ENCODE data around the gene DOHH.

DOHH gene

DNA sequence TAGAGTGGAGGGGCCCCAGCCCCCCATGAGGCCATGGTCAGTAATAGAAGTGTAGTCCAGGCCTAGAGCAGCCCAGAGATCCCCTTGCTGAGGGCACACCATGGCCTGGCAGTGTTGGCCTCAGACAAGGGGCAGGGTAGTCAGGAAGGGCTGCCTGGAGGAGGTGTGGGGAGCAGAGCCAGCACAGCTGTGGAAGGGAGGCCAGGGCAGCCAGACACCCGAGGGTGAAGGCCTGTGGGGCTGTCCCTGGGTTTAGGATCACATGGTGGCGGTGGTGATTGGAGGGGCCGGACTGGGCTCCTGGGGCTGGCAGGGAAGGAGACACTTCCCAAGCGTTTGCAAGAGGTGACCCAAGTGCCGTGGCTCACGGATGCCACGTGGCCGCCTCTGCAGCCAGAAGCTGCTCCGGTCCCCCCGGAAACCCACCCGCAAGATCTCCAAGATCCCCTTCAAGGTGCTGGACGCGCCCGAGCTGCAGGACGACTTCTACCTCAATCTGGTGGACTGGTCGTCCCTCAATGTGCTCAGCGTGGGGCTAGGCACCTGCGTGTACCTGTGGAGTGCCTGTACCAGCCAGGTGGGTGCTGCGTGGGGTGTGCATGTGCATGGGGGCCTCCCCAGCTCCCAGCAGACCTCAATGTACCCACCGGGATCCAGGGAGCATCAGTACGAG lies 26.9 kb upstream of the DOHH start:
- ATAC-seq (no peak), DNase-seq (no peak)
- no peaks in the 10 kb centered on the region for H3K9me3 Mint-ChIP-seq
- peaks cover under 1% of the 10 kb centered on the region for H3K4me1 Mint-ChIP-seq
- no peak overlapping the region for H3K4me3 Mint-ChIP-seq
- no peaks in the 10 kb centered on the region for H3K27me3 Mint-ChIP-seq
- peak overlapping the region in 1 of 2 donors; percentile 79 for H3K27ac Mint-ChIP-seq

DNA sequence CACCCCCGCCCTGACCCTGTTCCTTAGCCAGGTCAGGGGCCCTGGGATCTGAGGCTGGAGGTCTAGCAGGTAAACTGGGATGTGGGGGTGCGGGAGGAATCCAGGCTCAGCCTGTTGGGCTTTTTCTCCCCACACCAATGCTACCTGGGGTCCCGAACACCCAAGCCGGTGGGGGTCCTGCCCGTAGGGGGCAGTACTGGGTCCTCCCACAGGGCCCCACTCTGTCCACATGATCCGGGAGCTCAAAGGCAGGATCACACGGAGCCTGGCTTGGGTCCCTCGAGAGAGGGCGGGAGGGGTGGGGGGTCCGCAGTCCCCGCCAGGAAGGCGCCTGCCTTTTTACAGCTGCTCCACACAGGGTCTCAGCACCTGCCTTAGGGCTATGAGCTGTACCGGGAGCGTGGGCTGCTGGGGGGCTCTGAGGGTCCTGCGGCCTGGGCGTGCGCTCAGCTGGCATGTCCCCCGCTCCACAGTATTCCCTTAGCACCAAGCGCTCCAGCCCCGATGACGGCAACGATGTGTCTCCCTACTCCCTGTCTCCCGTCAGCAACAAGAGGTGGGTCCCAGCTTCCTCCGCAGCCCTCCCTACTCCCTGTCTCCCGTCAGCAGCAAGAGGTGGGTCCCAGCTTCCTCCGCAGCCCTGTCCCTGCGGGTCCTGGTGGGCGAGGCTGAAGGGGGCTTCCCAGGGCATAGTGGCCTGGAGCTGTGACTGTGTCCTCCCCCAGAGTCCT lies 26.2 kb upstream of the DOHH start:
- DNase-seq (no peak), ATAC-seq (no peak)
- Mint-ChIP-seq H3K4me3 (no peak overlapping the region), H3K27me3 (no peaks in the 10 kb centered on the region), H3K9me3 (no peaks in the 10 kb centered on the region), H3K4me1 (peaks cover 5% of the 10 kb centered on the region), H3K27ac (no peak overlapping the region)

DNA sequence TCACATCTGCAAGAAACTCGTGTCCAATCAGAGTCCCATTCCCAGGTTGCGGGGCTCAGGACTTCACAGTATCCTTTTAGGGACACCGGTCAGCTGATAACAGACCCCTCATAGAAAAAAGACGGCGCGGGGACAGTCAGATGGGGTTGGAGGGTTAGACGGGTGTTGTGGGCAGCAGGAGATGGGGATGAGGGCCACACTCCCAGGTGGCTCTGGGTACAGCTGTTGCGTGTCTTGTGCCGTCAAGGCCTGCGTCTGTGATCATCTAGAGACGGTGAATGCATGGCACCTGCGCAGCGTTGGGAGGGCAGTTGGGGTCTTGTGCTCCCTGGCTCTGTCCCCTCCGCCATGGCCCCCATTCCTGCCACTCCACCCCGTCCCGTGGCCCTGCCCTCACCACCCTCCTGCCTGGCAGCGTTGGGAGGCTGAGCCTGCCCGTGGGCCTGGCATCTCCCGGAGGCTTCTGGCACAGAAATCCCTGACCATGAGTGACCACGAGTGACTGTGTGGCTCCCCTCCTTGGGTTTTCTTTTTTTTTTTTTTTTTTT lies 24.5 kb upstream of the DOHH start:
- H3K27ac Mint-ChIP-seq, result peak overlapping the region in 1 of 2 donors; percentile 81
- H3K9me3 Mint-ChIP-seq, result no peaks in the 10 kb centered on the region
- no peaks in the 10 kb centered on the region for H3K27me3 Mint-ChIP-seq
- ATAC-seq, result no peak
- no peak overlapping the region for H3K4me3 Mint-ChIP-seq
- H3K4me1 Mint-ChIP-seq, result peaks cover 14% of the 10 kb centered on the region
- DNase-seq, result no peak

DNA sequence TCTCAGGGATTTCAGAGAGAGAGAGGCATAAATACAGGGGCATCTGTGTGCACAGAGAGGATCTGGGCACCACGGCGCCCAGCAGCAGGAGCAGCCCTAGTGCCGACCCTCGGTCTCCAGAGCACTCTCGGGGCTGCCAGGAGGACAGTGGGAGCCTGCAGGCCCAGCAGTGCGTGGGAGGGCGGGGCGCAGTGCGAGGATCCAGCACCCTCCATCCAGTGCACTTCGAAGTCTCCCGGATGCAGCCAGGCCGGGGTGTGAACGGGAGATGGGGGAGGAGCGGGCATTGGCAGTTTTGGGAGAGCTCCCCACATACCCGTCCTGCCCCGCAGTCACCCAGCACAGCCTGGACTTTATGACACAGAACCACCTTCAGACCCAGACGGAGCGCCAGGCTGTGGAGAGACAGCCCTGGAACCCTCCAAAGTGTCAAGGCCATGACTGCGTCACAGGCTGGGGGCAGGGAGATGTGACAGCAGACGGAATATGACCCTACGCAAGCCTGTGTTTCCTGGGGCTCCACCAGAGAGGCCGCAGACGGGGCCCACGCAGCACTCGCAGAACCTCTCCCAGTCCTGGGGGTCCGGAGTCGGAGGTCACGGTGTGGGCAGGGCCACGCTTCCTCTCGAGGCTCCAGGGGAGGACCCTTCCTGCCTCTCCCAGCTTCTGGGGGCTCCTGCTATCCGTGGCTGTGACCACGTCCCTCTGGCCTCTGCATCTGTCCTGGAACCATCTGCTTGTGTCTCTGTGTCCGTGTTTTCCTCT lies 23.8 kb upstream of the DOHH start:
- peak overlapping the region in 1 of 2 donors; percentile 81 for H3K27ac Mint-ChIP-seq
- H3K27me3 Mint-ChIP-seq, result no peaks in the 10 kb centered on the region
- no peaks in the 10 kb centered on the region for H3K9me3 Mint-ChIP-seq
- H3K4me3 Mint-ChIP-seq, result no peak overlapping the region
- H3K4me1 Mint-ChIP-seq, result peaks cover 19% of the 10 kb centered on the region
- ATAC-seq (no peak), DNase-seq (no peak)

DNA sequence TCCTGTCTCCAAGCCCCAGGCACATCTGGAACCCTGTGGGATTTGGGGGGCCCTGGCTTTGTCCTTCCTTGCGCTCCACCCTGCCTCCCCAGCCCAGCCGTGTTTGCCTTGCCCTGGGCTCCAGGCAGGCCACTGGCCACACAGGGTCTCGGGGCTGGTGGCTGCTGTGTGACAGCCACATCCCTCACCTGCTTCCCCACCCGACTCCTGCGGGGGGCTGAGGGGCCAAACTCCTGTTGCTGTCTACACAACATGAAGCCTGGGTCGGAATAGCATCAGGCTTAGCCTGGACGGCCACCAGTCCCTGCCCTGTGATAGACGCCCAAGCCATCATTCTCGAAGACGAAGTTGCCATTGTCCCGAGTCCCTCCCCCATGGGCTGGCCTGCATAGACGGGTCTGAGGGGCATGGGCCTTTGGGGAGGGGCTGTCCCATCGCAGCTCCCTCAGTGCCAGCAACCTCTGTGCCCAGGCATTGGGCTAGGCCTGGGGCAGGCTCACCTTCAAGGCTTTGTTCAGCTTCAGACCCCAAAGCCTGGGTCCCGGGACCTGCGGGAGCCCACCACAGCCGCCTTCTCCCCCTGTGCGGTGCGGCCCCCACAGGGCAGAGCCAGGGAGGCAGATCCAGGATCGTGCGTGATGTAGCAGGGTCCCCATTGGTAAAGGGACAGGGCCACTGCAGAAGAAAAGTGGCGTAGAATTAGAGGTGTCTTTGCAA lies 23.0 kb upstream of the DOHH start:
- DNase-seq (no peak), ATAC-seq (no peak)
- Mint-ChIP-seq H3K27ac (no peak overlapping the region), H3K9me3 (no peaks in the 10 kb centered on the region), H3K4me1 (peaks cover 25% of the 10 kb centered on the region), H3K27me3 (no peaks in the 10 kb centered on the region), H3K4me3 (no peak overlapping the region)

DNA sequence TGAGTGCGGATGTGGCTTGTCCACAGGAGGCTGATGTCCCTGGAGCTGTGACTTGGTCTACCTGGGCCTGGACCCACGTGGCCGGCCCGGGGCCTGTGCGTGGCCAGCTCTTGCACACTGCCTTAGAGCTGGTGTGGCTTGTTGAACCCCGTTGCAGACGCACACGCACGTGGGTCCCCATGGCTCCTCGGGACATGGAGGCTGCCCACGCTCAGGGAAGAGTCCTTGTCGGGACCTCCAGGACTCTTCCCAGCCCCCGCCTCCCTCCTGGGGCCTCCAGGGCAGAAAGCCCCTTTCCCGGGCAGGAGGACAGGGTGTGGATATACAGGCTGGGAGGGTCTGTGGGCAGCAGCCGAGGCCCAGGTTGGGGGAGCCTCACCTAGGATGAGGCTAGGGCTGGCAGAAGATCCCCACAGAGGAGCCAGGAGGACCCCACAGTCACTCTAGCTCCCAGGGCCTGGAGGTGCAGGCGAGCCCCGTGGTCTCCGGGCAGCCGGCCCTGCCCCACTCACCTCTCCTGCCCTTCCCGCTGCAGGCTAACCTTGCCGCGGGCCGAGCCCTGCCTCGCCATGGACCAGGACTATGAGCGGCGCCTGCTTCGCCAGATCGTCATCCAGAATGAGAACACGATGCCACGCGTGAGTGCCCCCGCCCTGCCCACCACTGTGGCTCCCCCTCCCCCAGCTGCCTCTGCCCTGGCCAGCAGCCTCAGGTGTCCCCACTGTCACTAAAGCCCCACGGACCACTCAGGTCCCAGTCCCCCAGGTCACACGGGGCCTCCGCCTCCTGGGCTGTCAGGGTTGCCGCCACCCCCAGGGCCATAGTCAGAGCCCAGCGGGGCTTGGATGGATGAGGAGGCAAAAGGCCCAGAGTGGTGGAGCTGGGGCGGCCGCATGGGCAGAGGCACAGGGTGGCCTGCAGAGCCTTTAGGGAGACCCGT lies 22.2 kb upstream of the DOHH start:
- ATAC-seq, result no peak

DNA sequence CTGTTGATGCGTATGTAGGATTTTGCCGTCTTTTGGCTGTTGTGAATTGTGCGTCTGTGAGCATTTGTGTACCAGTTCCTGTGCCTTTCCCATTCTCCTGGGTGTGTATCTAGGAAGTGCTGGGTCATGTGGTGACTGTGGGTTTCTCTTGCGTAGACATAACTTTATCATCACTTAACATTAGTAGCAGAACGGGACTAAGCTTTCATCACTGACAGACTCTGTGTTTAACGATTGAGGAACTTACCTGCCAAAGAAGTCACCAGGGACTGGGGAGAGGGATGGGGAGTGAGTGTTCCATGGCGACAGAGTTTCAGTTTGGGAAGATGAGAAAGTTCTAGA lies 20.6 kb upstream of the DOHH start:
- Mint-ChIP-seq H3K4me3 (no peak overlapping the region), H3K4me1 (peaks cover 43% of the 10 kb centered on the region), H3K9me3 (no peaks in the 10 kb centered on the region), H3K27me3 (no peaks in the 10 kb centered on the region), H3K27ac (peak overlapping the region in 1 of 2 donors; percentile 48)
- DNase-seq (no peak), ATAC-seq (no peak)

More for the DNA sequence above, 22.2 kb upstream of the DOHH start:
- peak overlapping the region in 1 of 2 donors; percentile 42 for H3K27ac Mint-ChIP-seq
- DNase-seq, result no peak
- peaks cover 30% of the 10 kb centered on the region for H3K4me1 Mint-ChIP-seq
- H3K9me3 Mint-ChIP-seq, result no peaks in the 10 kb centered on the region
- H3K27me3 Mint-ChIP-seq, result no peaks in the 10 kb centered on the region
- H3K4me3 Mint-ChIP-seq, result no peak overlapping the region

DNA sequence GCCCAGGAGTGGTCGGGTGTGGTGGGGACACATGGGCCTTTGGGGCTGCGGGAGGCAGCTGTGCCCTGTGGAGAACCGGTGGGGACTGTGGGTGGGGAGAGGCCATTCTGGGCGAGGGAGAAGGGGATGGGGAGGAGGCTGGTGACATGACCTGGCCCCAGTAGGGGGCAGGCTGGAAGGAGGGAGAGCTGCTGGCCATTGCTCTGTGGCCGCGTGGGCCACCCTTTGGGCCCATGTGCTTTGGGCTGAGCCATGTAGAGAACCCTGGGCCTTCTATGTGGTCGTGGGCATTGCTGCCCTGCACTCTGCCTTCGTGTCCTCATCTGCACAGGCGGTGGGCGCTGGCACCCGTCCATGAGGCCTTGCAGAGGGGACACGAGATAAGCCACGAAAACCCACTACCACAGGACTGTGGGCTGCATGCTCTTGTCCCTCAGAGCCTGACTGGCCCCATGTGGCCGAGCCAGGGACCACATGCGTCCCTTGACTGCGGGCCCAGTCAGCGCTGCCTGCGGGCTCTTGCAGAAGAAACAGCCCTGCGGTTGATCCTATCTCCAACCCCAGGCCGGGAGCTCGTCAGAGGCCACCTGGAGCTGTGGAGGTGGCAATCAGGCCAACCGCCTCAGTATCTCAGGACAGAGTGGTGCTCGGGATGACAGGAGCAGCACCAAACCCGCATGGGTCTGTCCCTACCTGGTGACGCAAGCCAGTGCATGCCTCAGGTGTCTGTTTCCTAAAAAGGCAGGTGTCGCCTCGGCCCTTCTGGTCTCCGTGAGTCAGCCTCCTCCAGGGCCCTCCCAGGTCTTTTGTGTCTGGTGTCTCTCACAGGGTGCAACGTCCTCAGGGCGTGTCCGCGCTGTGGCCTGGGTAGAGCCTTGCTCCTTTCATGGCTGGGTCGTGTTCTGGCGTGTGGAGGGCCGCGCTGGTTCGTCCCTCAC lies 20.0 kb upstream of the DOHH start:
- Mint-ChIP-seq H3K4me3 (no peak overlapping the region), H3K9me3 (no peaks in the 10 kb centered on the region), H3K4me1 (peaks cover 49% of the 10 kb centered on the region), H3K27me3 (no peaks in the 10 kb centered on the region), H3K27ac (no peak overlapping the region)
- no peak for DNase-seq
- ATAC-seq, result no peak

DNA sequence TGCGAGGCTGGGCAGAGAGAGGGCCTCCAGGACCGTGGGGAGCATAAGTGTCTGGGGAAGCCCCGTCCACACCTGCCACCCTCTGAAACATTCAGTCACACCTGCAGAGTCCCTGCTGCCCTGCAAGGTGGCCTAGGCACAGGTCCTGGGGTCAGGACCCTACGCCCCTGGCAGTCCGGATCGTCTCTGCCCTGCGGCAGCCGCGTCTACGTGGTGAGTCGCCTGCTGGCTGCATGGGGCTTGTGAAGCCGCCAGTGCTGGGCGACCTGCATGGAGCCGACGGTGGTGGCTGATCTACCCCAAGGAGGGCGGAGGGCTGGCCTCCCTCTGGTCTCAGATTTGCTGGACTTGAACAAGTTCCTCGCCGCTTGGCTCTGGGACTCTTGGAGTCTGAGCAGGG lies 18.7 kb upstream of the DOHH start:
- Mint-ChIP-seq H3K9me3 (no peaks in the 10 kb centered on the region), H3K4me3 (no peak overlapping the region), H3K27ac (no peak overlapping the region), H3K27me3 (no peaks in the 10 kb centered on the region), H3K4me1 (peaks cover 62% of the 10 kb centered on the region)
- DNase-seq, result no peak
- ATAC-seq, result no peak

DNA sequence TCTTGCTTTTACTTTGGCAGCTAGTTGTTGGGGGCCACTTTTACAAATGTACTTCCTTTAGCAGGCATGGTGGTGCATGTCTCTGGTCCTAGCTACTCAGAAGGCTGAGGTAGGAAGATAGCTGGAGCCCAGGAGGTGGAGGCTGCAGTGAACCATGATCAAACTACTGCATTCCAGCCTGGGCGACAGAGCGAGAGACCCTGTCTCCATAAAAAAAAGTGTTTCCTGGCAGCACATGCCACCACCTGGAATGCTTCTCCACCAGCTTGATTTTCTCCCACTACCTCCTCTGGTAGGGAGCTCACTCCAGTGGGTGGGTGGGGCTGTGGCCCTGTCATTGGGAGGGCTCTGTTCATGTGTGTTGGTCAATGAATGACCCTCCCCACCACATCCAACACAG lies 18.2 kb upstream of the DOHH start:
- H3K27ac Mint-ChIP-seq, result peak overlapping the region in 1 of 2 donors; percentile 42
- ATAC-seq, result no peak
- H3K4me3 Mint-ChIP-seq, result no peak overlapping the region
- no peaks in the 10 kb centered on the region for H3K9me3 Mint-ChIP-seq
- no peaks in the 10 kb centered on the region for H3K27me3 Mint-ChIP-seq
- peaks cover 67% of the 10 kb centered on the region for H3K4me1 Mint-ChIP-seq
- DNase-seq, result no peak

DNA sequence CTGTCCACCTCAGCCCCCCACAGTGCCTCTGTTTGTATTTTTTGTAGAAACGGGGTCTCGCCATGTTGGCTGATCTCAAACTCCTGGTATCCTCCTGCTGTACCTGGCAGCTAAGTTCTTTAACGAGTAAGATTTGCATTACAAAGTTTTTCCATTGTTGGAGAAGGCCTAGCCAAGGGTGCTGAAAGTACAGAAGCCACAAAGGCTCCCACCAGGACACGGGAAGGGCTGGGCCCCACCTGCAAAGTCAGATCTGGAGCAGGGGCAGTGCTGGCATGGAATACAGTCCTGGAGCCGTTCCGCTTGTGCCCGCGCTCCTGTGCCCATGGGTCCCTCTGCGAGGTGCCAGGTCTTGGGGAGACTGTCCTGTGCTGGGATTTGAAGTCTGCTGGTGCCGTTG lies 17.8 kb upstream of the DOHH start:
- H3K4me1 Mint-ChIP-seq, result peaks cover 70% of the 10 kb centered on the region
- no peak for DNase-seq
- H3K27me3 Mint-ChIP-seq, result no peaks in the 10 kb centered on the region
- ATAC-seq, result no peak
- H3K4me3 Mint-ChIP-seq, result no peak overlapping the region
- H3K27ac Mint-ChIP-seq, result peak overlapping the region in 1 of 2 donors; percentile 6
- H3K9me3 Mint-ChIP-seq, result no peaks in the 10 kb centered on the region

DNA sequence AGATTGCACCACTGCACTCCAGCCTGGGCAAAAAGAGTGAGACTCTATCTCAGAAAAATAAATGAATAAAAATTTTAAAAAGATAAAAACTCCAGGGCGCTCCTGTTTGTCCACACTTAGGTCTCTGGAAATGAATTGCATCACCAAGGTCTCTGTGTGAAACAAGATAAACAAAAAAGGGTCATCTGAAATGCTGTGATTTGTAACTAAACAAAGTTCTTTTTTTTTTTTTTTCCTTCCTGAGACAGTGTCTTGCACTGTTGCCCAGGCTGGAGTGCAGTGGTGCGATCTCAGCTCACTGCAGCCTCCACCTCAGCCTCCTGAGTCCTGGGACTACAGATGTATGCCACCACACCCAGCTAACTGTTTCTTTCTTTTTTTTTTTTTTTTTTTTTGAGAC lies 17.2 kb upstream of the DOHH start:
- Mint-ChIP-seq H3K4me3 (no peak overlapping the region), H3K9me3 (no peaks in the 10 kb centered on the region), H3K27me3 (no peaks in the 10 kb centered on the region), H3K27ac (peak overlapping the region in 1 of 2 donors; percentile 67), H3K4me1 (peaks cover 71% of the 10 kb centered on the region)
- DNase-seq (no peak), ATAC-seq (no peak)

DNA sequence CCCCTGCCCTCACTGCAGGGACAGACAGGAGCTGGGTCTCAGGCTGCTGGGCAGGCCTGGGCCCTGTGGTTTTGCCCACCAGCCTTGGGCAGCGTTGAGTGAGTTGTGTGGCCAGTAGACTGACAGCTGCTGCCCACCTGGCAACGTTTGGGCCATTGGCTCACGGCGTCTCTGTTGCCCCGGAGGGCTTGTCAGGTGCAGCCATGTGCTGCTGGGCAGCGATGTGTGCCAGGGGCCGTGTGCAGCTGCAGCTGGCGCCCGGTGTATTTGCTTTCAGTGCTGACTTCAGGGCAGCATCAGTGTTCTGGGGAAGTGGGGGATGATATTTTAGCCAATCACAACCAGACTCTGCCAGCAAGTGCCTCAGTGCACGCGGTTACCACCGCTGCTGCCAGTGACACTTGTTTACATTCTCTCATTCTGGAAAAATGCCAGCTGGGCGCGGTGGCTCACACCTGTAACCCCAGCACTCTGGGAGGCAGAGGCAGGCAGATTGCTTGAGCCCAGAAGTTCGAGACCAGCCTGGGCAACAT lies 16.3 kb upstream of the DOHH start:
- no peak overlapping the region for H3K4me3 Mint-ChIP-seq
- ATAC-seq, result peak; percentile 55
- no peaks in the 10 kb centered on the region for H3K9me3 Mint-ChIP-seq
- no peak for DNase-seq
- no peaks in the 10 kb centered on the region for H3K27me3 Mint-ChIP-seq
- peak overlapping the region in 1 of 2 donors; percentile 19 for H3K27ac Mint-ChIP-seq
- peaks cover 75% of the 10 kb centered on the region for H3K4me1 Mint-ChIP-seq
